Fibroblast of the aortic adventitia (primary cell): ENCODE results near the gene DHRS2. TPM values are rescaled to one million over a fixed set of nuclear protein-coding genes. Genes with fewer than 3 reads are reported as not detected.

Experiments
- DNase-seq: peaks from one replicate; pipeline ENCODE4 v3.0.0-alpha.2; 2010; ENCODE audit warnings: low read depth
- H3K4me3 ChIP-seq: 2 replicates; pipeline ENCODE4 v1.5.1; 2011; ENCODE audit warnings: low read depth, mild to moderate bottlenecking, control low read depth, low read length, moderate library complexity
- total RNA-seq: library from RNA; depleted of rRNA; stranded (reverse); fragments of >200 nt; gene quantifications from 2 replicates; pipeline ENCODE4 v1.2.3, GENCODE V29; 2012; ENCODE audit warnings: low replicate concordance
- TF ChIP-seq, protein P1 (sequence below): IDR thresholded peaks from 2 replicates; pipeline ENCODE4 v1.5.1; 2011; ENCODE audit warnings: mild to moderate bottlenecking, low read length, control low read depth, inconsistent platforms; ENCODE audit not compliant: insufficient read depth

The DHRS2 gene
- total RNA-seq, 1 donor, result not detected

DNA sequence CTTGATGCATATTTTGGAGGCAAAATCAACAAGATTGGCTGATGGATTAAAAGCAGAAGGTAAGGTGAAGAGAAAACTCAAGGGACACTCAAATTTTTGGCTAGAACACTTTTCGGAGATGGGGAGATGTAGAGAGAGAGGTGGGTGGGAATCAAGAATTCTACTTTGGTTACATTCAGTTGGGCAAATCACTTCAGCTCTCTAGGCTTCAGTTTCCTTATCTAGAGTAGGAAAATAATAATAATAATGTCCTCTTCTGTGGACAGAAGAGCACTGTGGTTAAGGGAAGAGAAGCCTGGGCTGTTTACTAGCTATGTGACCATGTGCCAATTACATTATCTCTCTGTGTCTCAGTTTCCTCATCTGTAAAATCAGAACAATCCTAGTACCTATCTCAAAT, 23.4 kb upstream of the DHRS2 start:
- TF ChIP-seq, protein P1, sequence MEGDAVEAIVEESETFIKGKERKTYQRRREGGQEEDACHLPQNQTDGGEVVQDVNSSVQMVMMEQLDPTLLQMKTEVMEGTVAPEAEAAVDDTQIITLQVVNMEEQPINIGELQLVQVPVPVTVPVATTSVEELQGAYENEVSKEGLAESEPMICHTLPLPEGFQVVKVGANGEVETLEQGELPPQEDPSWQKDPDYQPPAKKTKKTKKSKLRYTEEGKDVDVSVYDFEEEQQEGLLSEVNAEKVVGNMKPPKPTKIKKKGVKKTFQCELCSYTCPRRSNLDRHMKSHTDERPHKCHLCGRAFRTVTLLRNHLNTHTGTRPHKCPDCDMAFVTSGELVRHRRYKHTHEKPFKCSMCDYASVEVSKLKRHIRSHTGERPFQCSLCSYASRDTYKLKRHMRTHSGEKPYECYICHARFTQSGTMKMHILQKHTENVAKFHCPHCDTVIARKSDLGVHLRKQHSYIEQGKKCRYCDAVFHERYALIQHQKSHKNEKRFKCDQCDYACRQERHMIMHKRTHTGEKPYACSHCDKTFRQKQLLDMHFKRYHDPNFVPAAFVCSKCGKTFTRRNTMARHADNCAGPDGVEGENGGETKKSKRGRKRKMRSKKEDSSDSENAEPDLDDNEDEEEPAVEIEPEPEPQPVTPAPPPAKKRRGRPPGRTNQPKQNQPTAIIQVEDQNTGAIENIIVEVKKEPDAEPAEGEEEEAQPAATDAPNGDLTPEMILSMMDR, result no peak
- DNase-seq, result no peak

DNA sequence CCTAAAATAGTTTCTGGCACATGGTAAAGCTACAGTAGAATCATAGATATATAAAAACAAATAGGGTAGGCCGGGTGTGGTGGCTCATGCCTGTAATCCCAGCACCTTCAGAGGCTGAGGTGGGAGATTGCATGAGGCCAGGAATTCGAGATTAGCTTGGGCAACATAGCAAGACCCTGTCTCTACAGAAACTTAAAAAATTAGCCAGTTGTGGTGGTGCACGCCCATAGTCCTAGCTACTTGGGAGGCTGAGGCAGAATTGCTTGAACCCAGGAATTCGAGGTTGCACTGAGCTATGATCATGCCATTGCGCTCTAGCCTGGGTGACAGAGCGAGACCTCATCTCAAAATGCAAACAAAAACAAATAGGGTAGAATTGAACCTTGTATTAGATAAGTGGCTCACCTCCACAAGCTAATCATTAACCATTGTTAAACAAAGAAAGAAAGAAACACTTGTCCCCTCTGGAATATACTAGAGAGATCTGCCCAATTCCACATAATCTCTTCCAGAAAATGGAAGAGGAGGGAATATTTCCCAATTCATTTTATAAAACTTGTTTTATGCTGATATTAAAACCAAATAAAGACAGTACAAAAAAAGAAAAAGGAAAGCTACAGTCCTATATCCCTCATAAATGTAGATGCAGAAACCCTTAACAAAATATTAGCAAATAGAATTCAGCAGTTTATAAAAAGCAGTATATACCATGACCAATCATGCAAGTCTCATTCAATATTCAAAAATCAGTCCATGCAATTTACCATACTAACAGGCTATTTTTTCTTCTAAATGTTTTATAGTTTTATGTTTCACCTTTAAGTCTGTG, 22.7 kb upstream of the DHRS2 start:
- TF ChIP-seq, protein P1, result no peak
- DNase-seq, result no peak
- H3K4me3 ChIP-seq, result no peak overlapping the region

More for the DNA sequence above, 23.4 kb upstream of the DHRS2 start:
- H3K4me3 ChIP-seq, result no peak overlapping the region

DNA sequence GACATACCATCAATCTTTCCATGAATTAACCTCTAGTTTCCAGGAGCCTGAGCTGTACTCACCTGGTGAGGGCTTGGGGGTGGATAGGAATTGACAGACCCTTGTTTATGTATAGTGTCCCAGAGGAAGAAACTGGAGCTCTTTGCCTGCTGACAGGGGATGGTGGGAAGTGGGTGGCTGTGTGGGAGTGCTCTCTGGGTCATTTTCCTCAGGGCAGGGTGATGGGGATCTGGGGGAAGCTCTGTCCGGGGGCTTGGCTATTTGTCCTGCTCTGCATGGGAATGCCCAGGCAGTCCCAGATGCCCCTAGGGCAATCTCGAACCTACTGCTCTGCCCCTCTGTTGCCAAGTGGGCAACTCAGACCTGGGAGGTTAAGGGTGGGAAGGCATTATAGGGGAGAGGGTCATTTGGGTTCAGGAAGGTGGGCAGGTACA, 21.8 kb upstream of the DHRS2 start:
- TF ChIP-seq, protein P1, result no peak
- no peak overlapping the region for H3K4me3 ChIP-seq
- no peak for DNase-seq

DNA sequence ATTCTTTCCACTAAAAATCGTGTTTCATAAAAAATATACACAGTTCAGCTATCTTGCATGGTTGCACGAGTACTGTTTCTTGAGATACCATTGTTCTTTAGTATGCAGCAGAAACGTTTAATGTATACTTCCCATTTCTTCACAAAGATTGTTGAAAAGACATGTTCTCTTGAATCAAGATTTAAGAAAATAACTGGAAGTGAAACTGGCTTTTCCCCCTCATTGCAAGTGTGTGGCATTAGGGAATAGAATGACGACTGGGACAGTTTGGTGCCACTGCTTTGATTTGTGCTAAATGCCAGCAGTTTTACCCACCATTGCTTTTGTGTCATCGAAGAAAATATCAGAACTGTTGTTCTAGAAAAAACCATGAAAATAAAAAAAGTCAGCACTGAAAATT, 20.3 kb upstream of the DHRS2 start:
- H3K4me3 ChIP-seq, result no peak overlapping the region
- no peak for DNase-seq
- TF ChIP-seq, protein P1, result no peak

DNA sequence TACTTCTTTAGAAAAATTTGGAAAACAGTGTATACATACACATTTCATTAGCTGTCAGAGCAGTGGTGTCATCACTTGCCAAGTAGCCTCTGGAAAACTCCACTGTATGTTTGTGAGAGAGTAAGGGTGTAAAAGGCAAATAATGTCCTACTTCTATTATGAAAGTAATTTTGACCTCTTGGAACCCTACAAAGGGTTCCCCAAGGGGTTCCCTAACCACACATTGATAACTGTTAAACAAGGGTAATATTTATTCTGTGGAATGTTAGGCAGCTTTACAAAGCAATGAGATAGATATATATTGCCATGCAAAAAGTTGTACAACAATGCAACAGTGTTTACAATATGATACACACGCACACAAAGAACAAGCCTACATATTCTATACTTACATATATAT, 18.6 kb upstream of the DHRS2 start:
- TF ChIP-seq, protein P1, result no peak
- H3K4me3 ChIP-seq, result no peak overlapping the region
- DNase-seq, result no peak

DNA sequence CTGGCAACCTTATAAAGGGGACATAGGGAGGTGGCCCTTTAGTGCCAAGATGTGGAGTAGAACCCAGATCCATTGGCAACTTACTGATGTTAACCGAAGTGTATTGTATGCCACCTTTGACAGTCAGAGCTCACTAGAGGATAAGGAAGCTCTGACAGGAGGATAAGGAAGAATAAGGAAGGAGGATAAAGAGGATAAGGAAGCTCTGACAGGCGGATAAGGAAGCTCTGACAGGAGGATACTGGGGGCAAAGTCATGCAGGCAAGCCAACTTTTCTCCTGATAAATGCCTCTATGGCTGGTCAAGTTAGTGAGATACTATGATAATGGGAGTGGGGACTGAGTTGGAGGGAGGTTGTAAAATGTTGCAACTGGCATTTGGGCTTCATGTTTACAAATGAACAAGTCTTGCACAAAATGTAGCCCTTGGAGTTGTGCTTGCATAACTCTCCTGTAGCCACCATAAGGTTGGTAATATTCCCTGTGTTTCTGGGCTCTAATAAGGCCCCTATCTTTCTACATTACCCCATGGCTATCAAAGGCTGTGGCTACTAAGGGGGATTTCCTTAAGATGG, 17.7 kb upstream of the DHRS2 start:
- TF ChIP-seq, protein P1, result no peak
- DNase-seq, result no peak
- H3K4me3 ChIP-seq, result no peak overlapping the region
